ENCODE data around the gene CABP1.

The CABP1 gene

GRCh38 chr12:120684523-120684932 is 44.1 kb downstream of the CABP1 start:
- no peak for TF ChIP-seq CTCF (IDR thresholded peaks at IDR 0.05; ENCODE audit: insufficient read depth, missing control alignments)
- no peak for FAIRE-seq

GRCh38 chr12:120685522-120685921 is 45.1 kb downstream of the CABP1 start:
- no peak for TF ChIP-seq CTCF (IDR thresholded peaks at IDR 0.05; ENCODE audit: insufficient read depth, missing control alignments)

More at GRCh38 chr12:120684523-120684932, 44.1 kb downstream of the CABP1 start:
- DNase-seq (ENCODE audit: insufficient read length, low spot score), result no peak

GRCh38 chr12:120686151-120686689 is 45.8 kb downstream of the CABP1 start:
- TF ChIP-seq CTCF (IDR thresholded peaks at IDR 0.05; ENCODE audit: insufficient read depth, missing control alignments), result no peak
- FAIRE-seq, result no peak
- peak; percentile 57 for DNase-seq (ENCODE audit: insufficient read length, low spot score)

More at GRCh38 chr12:120685522-120685921, 45.1 kb downstream of the CABP1 start:
- no peak for DNase-seq (ENCODE audit: insufficient read length, low spot score)
- no peak for FAIRE-seq

GRCh38 chr12:120686690-120687577 is 46.5 kb downstream of the CABP1 start, which contains the start of gene MLEC:
TSS of gene MLEC (plus strand) at chr12:120687149. CDS start at chr12:120687297, 148 bp downstream.
- peak; percentile 22 for TF ChIP-seq CTCF (IDR thresholded peaks at IDR 0.05; ENCODE audit: insufficient read depth, missing control alignments)
- no peak for FAIRE-seq

GRCh38 chr12:120687578-120688289 is 47.3 kb downstream of the CABP1 start:
- no peak for TF ChIP-seq CTCF (IDR thresholded peaks at IDR 0.05; ENCODE audit: insufficient read depth, missing control alignments)
- FAIRE-seq (no peak), DNase-seq (ENCODE audit: insufficient read length, low spot score) (no peak)

More at GRCh38 chr12:120686690-120687577, 46.5 kb downstream of the CABP1 start, which contains the start of gene MLEC:
- peak; percentile 92 for DNase-seq (ENCODE audit: insufficient read length, low spot score)

- no peak for FAIRE-seq
- no peak for DNase-seq (ENCODE audit: insufficient read length, low spot score)
- no peak for TF ChIP-seq CTCF (IDR thresholded peaks at IDR 0.05; ENCODE audit: insufficient read depth, missing control alignments)
Observed at GRCh38 chr12:120688527-120689071, 48.2 kb downstream of the CABP1 start.

All from D721Med (cell line).